ENCODE data around the gene DECR2.

- TF ChIP-seq CTCF (conservative IDR thresholded peaks at IDR 0.05; ENCODE audit: low read depth, low read length) (no peak), NFE2L2 (IDR thresholded peaks at IDR 0.05; ENCODE audit: low read depth, low read length) (no peak), RAD21 (IDR thresholded peaks at IDR 0.05; ENCODE audit: low read length) (no peak), RFX5 (IDR thresholded peaks at IDR 0.05; ENCODE audit: low read depth, low read length) (no peak), MXI1 (IDR thresholded peaks at IDR 0.05; ENCODE audit: borderline replicate concordance, low read depth, low read length) (no peak), POLR2A (IDR thresholded peaks at IDR 0.05; ENCODE audit: low read depth, low read length) (no peak), MAFK (IDR thresholded peaks at IDR 0.05; ENCODE audit: low read depth, low read length) (no peak)
Measured at GRCh38 chr16:369275-369865, 32.3 kb upstream of the DECR2 start.

Data from IMR-90 (cell line).